ENCODE data around the gene ATP10D. TPM values are rescaled to one million over a fixed set of nuclear protein-coding genes. Genes with fewer than 3 reads are reported as not detected.

ATP10D gene
- total RNA-seq, 6 experiments from 2014 or later: 50.6 to 73.8 (median 55.4) TPM

- peak; percentile 94 for DNase-seq
- Mint-ChIP-seq H3K4me1 (ENCODE audit: low read depth) (peaks cover 32% of the 10 kb centered on the region), H3K9me3 (no peaks in the 10 kb centered on the region), H3K27me3 (ENCODE audit: insufficient read depth) (no peaks in the 10 kb centered on the region), H3K4me3 (peak within 1 kb of the TSS; percentile 96), H3K36me3 (ENCODE audit: low read depth) (peaks cover 14% of the 10 kb centered on the region), H3K27ac (peak within 1 kb of the TSS; percentile 90)
- TF ChIP-seq CTCF (IDR thresholded peaks at IDR 0.05): peak; percentile 59
These were observed 21.7 kb upstream of the ATP10D start, which contains the start of gene COMMD8 for GRCh38 chr4:47463235-47463956. TSS of gene COMMD8 (minus strand) at chr4:47463702. CDS start at chr4:47463651, 51 bp downstream.

GRCh38 chr4:47465004-47465403, 20.1 kb upstream of the ATP10D start:
- H3K27me3 Mint-ChIP-seq (ENCODE audit: insufficient read depth): no peaks in the 10 kb centered on the region

GRCh38 chr4:47466056-47466785, 18.9 kb upstream of the ATP10D start:
- no peak overlapping the region for H3K27ac Mint-ChIP-seq
- H3K4me1 Mint-ChIP-seq (ENCODE audit: low read depth): peaks cover 54% of the 10 kb centered on the region
- no peaks in the 10 kb centered on the region for H3K27me3 Mint-ChIP-seq (ENCODE audit: insufficient read depth)

More at GRCh38 chr4:47465004-47465403, 20.1 kb upstream of the ATP10D start:
- Mint-ChIP-seq H3K36me3 (ENCODE audit: low read depth) (no peaks in the 10 kb centered on the region), H3K27ac (no peak overlapping the region), H3K9me3 (no peaks in the 10 kb centered on the region), H3K4me3 (no peak overlapping the region), H3K4me1 (ENCODE audit: low read depth) (peaks cover 49% of the 10 kb centered on the region)
- TF ChIP-seq CTCF (IDR thresholded peaks at IDR 0.05): no peak
- no peak for DNase-seq

GRCh38 chr4:47468706-47469365, 16.2 kb upstream of the ATP10D start:
- H3K4me1 Mint-ChIP-seq (ENCODE audit: low read depth): peaks cover 51% of the 10 kb centered on the region
- H3K27ac Mint-ChIP-seq: peak overlapping the region; percentile 15; the same call in 1 of the 2 replicates
- H3K36me3 Mint-ChIP-seq (ENCODE audit: low read depth): no peaks in the 10 kb centered on the region
- no peaks in the 10 kb centered on the region for H3K9me3 Mint-ChIP-seq
- no peak for TF ChIP-seq CTCF (IDR thresholded peaks at IDR 0.05)
- H3K4me3 Mint-ChIP-seq: no peak overlapping the region; the same call in 1 of the 2 replicates
- DNase-seq: peak; percentile 14
- no peaks in the 10 kb centered on the region for H3K27me3 Mint-ChIP-seq (ENCODE audit: insufficient read depth)

More at GRCh38 chr4:47466056-47466785, 18.9 kb upstream of the ATP10D start:
- Mint-ChIP-seq H3K4me3 (no peak overlapping the region), H3K36me3 (ENCODE audit: low read depth) (no peaks in the 10 kb centered on the region), H3K9me3 (no peaks in the 10 kb centered on the region)
- TF ChIP-seq CTCF (IDR thresholded peaks at IDR 0.05): no peak
- no peak for DNase-seq

GRCh38 chr4:47469951-47470350, 15.1 kb upstream of the ATP10D start:
- peaks cover 49% of the 10 kb centered on the region for H3K4me1 Mint-ChIP-seq (ENCODE audit: low read depth)
- no peaks in the 10 kb centered on the region for H3K9me3 Mint-ChIP-seq

More at GRCh38 chr4:47469951-47470350, 15.1 kb upstream of the ATP10D start:
- Mint-ChIP-seq H3K27ac (peak overlapping the region; percentile 75; the same call in 1 of the 2 replicates), H3K4me3 (peak overlapping the region; percentile 58), H3K27me3 (ENCODE audit: insufficient read depth) (no peaks in the 10 kb centered on the region), H3K36me3 (ENCODE audit: low read depth) (no peaks in the 10 kb centered on the region)
- peak; percentile 74 for DNase-seq
- no peak for TF ChIP-seq CTCF (IDR thresholded peaks at IDR 0.05)

Measured in HFFc6 (cell line).